ENCODE results near the gene ARHGAP26.

Gene ARHGAP26

DNA sequence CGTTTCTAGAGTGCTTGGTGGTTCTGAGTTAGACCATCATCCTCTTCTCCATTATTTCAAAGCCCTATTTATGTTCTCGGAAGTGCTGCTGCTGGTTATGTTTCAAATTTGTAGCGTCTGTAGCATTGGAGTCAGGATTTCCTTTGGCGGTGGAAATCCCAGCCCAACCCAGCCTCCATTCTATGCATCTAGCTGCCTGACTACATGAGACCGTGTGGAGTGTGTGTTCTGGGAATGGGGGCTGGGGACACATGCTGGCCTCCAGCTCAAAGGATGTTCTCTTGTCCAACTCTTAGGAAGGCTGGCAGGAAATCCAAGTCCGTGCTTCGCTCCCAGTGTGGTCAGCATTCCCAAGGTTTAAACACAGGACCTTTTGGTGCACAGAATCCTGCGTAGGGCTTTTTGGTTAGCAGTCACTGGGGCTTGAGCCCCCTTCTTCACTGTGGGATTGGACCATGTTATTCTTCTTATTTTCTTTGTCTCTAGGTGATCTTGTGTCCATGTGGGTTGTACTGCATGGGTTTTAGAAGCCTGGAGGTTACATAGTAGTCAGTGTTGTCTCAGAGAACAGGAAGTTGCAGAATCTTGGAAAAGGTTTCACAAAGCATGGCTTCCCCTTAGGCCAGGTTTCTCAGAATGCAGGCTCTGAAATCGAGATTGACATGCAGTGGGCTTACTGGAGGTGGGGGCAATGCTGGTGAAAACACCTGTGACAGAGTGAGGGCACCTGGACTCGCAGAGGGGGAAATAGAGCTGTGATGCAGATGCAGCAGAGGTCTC is 132.2 kb downstream of the ARHGAP26 start:
- Mint-ChIP-seq H3K4me1 (ENCODE audit: low read depth) (no peaks in the 10 kb centered on the region), H3K9me3 (ENCODE audit: low read depth) (no peaks in the 10 kb centered on the region), H3K36me3 (peaks cover 34% of the 10 kb centered on the region), H3K27ac (no peak overlapping the region), H3K27me3 (no peaks in the 10 kb centered on the region), H3K4me3 (no peak overlapping the region)

DNA sequence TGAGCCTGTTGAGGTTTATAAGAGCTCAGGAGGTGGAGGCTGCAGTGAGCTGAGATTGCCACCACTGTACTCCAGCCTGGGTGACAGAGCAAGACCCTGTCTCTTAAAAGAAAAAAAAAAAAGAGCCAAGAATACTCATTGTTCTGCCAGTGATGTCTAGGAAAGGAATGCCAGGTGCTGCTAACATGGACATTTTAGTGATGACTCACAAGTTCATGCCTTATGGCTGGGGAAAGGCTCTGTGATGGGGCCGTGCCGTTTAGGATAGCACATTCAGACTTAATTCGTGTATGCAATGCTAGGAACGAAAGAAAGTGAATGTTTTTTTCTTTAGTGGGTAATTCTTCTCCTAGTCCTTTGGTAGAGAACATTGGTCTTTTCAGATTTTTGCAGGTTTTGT is 134.2 kb downstream of the ARHGAP26 start:
- Mint-ChIP-seq H3K27ac (no peak overlapping the region), H3K4me1 (ENCODE audit: low read depth) (no peaks in the 10 kb centered on the region)

DNA sequence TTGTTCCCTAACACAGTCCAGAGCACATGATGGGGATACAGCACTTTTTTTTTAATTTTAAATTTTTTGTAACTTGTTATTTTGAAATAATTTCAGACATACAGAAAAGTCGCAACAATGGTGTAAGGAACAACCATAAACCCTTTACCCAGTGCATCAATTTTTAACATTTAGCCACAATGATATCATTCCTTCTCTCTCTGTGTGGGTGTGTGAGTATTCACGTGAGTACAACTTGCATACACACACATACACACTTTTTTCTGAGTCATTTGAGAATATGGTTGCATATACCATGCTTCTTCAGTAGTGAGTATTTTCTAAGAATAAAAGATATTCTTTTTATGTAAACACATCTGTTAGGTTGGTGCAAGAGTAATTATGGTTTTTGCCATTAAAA is 135.2 kb downstream of the ARHGAP26 start:
- H3K27me3 Mint-ChIP-seq, result no peaks in the 10 kb centered on the region
- H3K36me3 Mint-ChIP-seq, result peaks cover 33% of the 10 kb centered on the region
- no peak overlapping the region for H3K27ac Mint-ChIP-seq
- H3K4me1 Mint-ChIP-seq (ENCODE audit: low read depth), result no peaks in the 10 kb centered on the region
- H3K9me3 Mint-ChIP-seq (ENCODE audit: low read depth), result no peaks in the 10 kb centered on the region
- no peak overlapping the region for H3K4me3 Mint-ChIP-seq

More for the DNA sequence above, 134.2 kb downstream of the ARHGAP26 start:
- Mint-ChIP-seq H3K4me3 (no peak overlapping the region), H3K36me3 (peaks cover 32% of the 10 kb centered on the region), H3K9me3 (ENCODE audit: low read depth) (no peaks in the 10 kb centered on the region), H3K27me3 (no peaks in the 10 kb centered on the region)

DNA sequence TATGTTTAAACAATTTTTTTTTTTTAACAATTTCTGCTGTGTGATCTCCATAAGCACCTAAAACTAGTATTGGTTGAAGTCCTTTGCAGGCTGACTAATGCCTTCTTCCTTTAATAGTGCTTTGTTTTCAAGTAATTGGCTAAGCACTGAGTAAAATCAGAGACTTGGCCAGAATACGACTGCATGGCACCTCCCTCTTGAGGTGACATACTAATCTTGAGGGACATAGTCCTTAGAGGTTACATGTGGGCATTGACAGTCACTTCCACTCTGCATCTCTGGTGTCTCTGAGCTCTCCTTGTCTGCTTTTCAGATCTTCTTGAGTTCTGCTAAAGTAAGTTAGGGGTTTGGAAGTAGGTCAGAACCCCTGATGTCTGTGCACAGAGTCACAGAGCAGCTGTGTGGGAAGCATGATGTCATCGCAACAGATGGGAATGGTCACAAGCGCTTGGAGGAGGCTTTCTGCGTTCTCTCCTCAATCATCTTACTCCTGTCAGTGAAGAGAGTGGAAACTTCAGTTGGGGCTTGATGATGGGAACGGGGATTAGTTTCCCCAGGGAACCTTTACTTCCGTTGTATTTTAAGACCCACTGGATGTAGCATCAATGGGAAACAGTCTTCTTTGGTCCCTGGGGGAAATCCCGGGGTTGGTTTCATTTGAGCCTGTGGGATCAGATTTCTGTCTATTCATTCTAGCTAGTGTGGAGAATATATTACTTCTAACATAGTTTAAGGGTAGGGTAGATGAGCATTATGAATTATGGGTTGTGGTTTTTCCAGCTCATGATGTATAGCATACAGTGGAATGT is 136.9 kb downstream of the ARHGAP26 start:
- H3K4me3 Mint-ChIP-seq, result no peak overlapping the region
- H3K36me3 Mint-ChIP-seq, result peaks cover 36% of the 10 kb centered on the region
- H3K27me3 Mint-ChIP-seq, result no peaks in the 10 kb centered on the region
- no peaks in the 10 kb centered on the region for H3K4me1 Mint-ChIP-seq (ENCODE audit: low read depth)
- H3K27ac Mint-ChIP-seq, result no peak overlapping the region
- no peaks in the 10 kb centered on the region for H3K9me3 Mint-ChIP-seq (ENCODE audit: low read depth)

DNA sequence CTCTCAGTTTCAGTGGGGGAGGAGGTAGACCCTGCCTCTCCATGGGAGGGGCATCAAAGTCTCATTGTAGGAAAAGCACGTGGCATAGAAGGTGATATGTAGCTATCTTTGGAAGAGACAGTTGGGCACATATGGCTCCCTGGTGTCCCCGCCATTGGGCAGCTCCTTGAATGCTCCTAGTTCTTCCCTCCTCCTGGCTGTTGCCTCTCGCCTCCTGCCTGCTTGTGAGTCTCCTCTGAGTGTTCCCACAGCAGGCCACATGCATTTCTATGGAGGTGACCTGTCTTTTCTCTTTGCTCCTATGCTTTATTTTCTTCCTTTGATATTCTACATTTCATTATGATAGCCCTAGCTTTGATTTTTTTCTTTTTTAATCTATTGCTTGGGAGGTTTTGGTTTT is 138.5 kb downstream of the ARHGAP26 start:
- H3K9me3 Mint-ChIP-seq (ENCODE audit: low read depth), result no peaks in the 10 kb centered on the region
- H3K27ac Mint-ChIP-seq, result no peak overlapping the region
- H3K36me3 Mint-ChIP-seq, result peaks cover 32% of the 10 kb centered on the region
- H3K4me1 Mint-ChIP-seq (ENCODE audit: low read depth), result no peaks in the 10 kb centered on the region
- H3K27me3 Mint-ChIP-seq, result no peaks in the 10 kb centered on the region
- H3K4me3 Mint-ChIP-seq, result no peak overlapping the region

DNA sequence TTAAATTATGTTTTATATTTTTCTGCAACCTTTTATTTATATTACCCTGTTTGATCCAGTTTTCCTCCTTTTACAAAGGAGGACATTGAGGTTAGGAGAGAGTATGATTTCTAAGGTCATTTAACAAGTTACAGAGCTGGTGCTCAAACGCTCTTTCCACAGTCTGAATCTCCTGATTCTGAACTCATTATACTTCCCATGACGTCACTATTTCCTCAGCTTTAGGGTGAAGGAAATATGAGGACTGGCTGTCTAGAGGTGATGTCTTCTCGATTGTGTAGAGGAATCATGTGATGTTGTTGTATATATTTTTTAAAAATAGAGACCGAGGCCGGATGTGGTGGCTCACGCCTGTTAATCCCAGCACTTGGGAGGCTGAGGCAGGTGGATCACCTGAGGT is 140.0 kb downstream of the ARHGAP26 start:
- peaks cover 23% of the 10 kb centered on the region for H3K36me3 Mint-ChIP-seq
- H3K4me1 Mint-ChIP-seq (ENCODE audit: low read depth), result no peaks in the 10 kb centered on the region
- H3K27me3 Mint-ChIP-seq, result no peaks in the 10 kb centered on the region
- H3K4me3 Mint-ChIP-seq, result no peak overlapping the region
- no peak overlapping the region for H3K27ac Mint-ChIP-seq
- H3K9me3 Mint-ChIP-seq (ENCODE audit: low read depth), result no peaks in the 10 kb centered on the region

DNA sequence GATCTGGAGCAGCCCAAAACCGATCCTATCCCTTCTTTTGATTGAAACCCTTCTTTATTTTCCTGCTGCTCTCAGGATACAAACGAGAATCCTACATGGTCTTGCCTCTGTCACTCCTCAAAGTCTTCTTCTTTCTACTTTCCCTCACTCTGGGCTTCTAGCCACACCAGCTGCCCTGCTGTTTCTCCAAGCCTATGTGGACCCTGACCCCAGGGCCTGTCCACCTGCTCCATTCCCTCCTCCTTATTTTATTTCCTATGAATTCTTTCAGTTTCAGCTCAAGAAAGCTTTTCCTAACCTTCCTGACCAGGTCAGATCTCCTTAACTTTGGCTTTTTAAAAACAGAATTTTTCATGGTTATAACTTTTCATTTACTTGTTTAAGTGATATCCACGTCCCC is 141.0 kb downstream of the ARHGAP26 start:
- Mint-ChIP-seq H3K27ac (no peak overlapping the region), H3K9me3 (ENCODE audit: low read depth) (no peaks in the 10 kb centered on the region), H3K36me3 (peaks cover 21% of the 10 kb centered on the region), H3K4me1 (ENCODE audit: low read depth) (no peaks in the 10 kb centered on the region), H3K27me3 (no peaks in the 10 kb centered on the region), H3K4me3 (no peak overlapping the region)

DNA sequence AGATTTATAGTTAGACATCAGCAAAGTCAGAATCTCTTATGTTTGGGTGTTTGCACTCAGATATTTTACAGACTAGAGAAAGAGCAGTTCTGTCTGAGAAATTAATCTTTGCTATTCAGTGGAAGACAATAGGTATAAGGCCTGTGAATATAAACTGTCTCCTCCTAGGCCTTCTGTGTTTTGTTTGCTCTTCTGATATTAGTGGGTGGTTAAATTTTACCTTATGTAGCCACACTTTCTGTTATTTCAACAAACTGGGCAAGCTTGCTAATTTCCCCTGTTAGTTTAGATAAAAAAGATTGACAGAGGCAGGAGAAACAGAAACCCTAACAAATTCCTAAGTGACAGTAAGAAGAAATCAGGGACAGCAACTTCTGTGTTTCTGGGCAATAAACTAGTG is 141.6 kb downstream of the ARHGAP26 start:
- Mint-ChIP-seq H3K36me3 (peaks cover 16% of the 10 kb centered on the region), H3K27ac (no peak overlapping the region), H3K4me3 (no peak overlapping the region)

DNA sequence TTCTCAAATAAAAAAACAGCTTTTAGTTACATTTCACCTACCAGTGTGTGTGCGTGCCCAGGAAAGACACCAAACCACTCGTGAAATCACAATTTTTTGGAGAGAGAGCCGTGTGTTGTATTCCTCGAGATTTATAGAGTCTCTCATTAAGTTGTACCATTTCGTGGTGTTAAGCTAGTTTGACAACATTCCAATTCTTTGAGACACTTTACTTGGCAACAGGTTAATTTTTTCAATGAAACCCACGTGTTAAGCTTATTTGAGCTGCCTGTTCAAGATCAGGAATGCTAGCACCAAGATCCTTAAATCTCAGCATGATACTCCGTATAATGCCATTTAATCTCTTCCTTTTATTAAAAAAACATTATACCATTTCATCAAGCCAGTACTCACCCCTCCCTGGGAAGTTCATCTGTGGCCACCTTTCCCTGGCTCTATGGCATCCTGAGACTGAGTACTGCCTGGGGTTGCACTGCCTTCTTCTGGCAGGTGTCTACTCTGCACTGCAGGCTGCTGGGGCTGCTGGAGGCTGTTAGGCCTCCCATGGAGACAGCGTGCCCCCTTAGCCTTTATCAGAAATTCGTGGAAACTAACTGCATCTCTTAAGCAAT is 143.7 kb downstream of the ARHGAP26 start:
- no peaks in the 10 kb centered on the region for H3K4me1 Mint-ChIP-seq (ENCODE audit: low read depth)
- no peak overlapping the region for H3K4me3 Mint-ChIP-seq
- no peaks in the 10 kb centered on the region for H3K27me3 Mint-ChIP-seq
- no peak overlapping the region for H3K27ac Mint-ChIP-seq
- H3K36me3 Mint-ChIP-seq, result peaks cover 9% of the 10 kb centered on the region
- no peaks in the 10 kb centered on the region for H3K9me3 Mint-ChIP-seq (ENCODE audit: low read depth)

More for the DNA sequence above, 141.6 kb downstream of the ARHGAP26 start:
- H3K4me1 Mint-ChIP-seq (ENCODE audit: low read depth), result no peaks in the 10 kb centered on the region
- no peaks in the 10 kb centered on the region for H3K9me3 Mint-ChIP-seq (ENCODE audit: low read depth)
- no peaks in the 10 kb centered on the region for H3K27me3 Mint-ChIP-seq

DNA sequence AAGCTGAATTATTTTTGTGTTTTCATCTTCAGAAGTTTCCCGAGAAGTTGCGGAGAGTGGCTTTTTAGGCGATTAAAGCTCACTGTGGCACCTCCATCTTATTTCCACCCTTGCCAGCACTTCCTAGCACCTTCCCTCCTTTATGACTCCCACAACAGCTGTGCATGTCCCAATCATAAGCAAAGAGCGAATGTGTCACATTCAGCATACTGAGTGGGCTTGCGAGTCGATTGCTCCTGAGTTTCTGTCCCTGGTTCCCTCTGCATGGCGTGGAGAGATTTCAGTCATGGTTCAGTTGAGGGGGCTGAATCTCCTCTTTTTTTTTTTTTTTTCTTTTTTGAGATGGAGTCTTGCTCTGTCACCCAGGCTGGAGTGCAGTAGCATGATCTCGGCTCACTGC is 144.9 kb downstream of the ARHGAP26 start:
- peaks cover 8% of the 10 kb centered on the region for H3K36me3 Mint-ChIP-seq
- H3K4me3 Mint-ChIP-seq, result no peak overlapping the region
- no peaks in the 10 kb centered on the region for H3K4me1 Mint-ChIP-seq (ENCODE audit: low read depth)
- H3K9me3 Mint-ChIP-seq (ENCODE audit: low read depth), result no peaks in the 10 kb centered on the region
- H3K27ac Mint-ChIP-seq, result no peak overlapping the region
- no peaks in the 10 kb centered on the region for H3K27me3 Mint-ChIP-seq

DNA sequence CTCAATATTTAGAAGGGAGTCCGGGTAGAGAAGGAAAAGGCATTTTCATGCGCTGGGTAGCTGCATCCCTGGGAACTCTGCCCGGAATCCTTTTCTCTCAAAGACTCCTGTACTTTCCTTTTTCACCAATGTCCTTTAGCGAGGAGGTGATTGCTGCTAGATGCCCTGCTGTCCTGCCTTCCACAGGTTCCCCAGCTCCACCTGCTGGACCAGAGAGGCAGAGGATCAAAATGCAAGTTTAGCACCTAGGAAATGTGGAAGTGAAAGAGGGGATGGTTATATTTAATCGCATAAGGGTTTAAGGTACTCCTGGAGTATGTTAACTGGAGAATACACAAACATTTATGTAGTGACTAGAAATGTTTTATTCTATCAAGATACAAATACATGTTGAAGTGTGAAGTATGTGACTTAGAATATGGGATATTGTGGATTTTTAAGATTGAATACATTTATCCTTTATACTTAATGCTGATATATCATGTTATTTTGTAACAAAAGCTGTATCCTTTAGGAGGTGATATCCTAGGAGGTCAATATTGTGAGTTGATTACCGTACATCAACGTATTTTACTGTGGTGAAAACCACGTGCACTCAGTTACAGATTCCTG is 145.7 kb downstream of the ARHGAP26 start:
- H3K36me3 Mint-ChIP-seq, result peaks cover 6% of the 10 kb centered on the region
- no peaks in the 10 kb centered on the region for H3K4me1 Mint-ChIP-seq (ENCODE audit: low read depth)
- H3K9me3 Mint-ChIP-seq (ENCODE audit: low read depth), result no peaks in the 10 kb centered on the region
- no peak overlapping the region for H3K4me3 Mint-ChIP-seq
- H3K27me3 Mint-ChIP-seq, result no peaks in the 10 kb centered on the region
- H3K27ac Mint-ChIP-seq, result no peak overlapping the region

DNA sequence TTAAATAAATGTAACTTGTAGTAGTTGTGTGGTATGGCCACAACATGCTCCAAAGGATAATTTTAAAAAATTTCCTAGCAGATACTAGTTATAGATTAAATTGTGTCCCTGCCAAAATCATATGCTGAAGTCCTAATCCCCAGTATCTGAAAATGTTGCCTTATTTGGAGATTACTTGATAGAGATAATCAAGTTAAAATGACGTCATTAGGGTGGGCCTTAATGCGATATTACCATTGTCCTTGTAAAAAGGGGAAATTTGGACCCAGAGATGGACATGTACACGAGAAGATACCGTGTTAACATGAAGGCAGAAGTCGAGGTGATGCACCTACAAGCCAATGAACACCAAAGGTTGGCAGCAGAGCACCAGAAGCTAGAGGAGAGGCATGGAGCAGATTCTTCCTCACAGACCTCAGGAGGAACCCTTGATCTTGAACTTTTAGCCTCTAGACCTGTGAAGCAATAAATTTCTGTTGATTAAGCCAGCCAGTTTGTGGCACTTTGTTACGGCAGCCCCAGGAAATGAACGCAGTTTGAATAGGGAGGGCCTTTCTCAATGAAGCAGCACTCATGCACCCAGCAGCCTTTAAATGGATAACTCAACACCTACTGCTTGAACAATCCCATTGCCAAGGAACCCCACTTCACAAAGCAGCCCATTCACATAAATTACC is 148.9 kb downstream of the ARHGAP26 start:
- Mint-ChIP-seq H3K36me3 (peaks cover 3% of the 10 kb centered on the region), H3K4me1 (ENCODE audit: low read depth) (peaks cover 15% of the 10 kb centered on the region), H3K27ac (no peak overlapping the region), H3K4me3 (no peak overlapping the region), H3K9me3 (ENCODE audit: low read depth) (no peaks in the 10 kb centered on the region), H3K27me3 (no peaks in the 10 kb centered on the region)

DNA sequence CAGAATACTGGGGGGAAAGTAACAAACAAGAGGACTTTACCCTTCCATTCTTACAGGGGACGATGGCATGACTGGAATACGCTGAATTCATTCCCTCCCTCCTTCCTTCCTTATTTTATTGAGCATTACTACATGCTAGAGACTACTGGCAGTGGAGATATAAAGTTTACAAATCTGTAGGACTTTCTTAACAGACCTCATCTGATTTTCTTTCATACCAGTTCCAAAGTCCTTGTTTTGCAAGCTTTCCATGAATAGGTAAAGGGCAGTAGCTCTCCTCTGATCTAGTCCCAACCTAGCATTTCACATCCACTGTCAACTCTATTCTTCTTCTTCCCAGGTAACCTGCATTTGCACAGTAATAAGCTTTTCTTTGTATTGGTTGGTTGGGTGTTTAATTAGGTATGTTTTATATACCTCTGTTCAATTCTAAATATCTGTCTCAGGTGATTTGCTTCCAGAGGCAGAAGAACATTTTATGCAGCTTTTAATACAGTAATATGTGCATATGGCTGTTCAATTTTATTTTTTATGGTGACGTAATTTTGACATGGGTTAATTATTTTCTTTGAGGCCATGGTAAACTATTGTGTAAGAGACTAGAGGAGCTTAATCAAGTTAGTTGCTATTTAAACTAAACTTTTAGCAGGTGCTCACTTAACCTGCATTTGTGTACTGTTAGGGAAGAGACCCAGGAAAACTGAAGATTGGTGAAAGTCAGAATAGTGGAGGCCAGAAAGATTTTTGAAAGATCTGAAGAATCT is 150.9 kb downstream of the ARHGAP26 start:
- Mint-ChIP-seq H3K9me3 (ENCODE audit: low read depth) (no peaks in the 10 kb centered on the region), H3K36me3 (peaks cover 12% of the 10 kb centered on the region), H3K27ac (no peak overlapping the region), H3K4me3 (no peak overlapping the region), H3K4me1 (ENCODE audit: low read depth) (peaks cover 28% of the 10 kb centered on the region), H3K27me3 (no peaks in the 10 kb centered on the region)
